Stomach smooth muscle (tissue), 2 donors: ENCODE data around the gene MYL2.

Source experiments
- H3K27ac ChIP-seq: one replicate; pipeline ENCODE4 v1.7.0; 2013; ENCODE audit warnings: mild to moderate bottlenecking, low read length, inconsistent platforms
- H3K27me3 ChIP-seq, 2 donors: one replicate each; pipeline ENCODE4 v1.7.0; 2013; ENCODE audit warnings: low read length in 2 of 2; ENCODE audit not compliant: insufficient read depth in 2 of 2, control insufficient read depth in 1 of 2
- H3K36me3 ChIP-seq, 2 donors: one replicate each; pipeline ENCODE4 v1.7.0; 2013; ENCODE audit warnings: low read length in 2 of 2; ENCODE audit not compliant: control insufficient read depth in 2 of 2, insufficient read depth in 2 of 2
- H3K4me1 ChIP-seq: one replicate; pipeline ENCODE4 v1.7.0; 2013; ENCODE audit warnings: low read length; ENCODE audit not compliant: control insufficient read depth, insufficient read depth
- H3K4me3 ChIP-seq, 2 donors: one replicate each; pipeline ENCODE4 v1.7.0; 2013; ENCODE audit warnings: low read length in 2 of 2
- H3K9ac ChIP-seq, 2 donors: one replicate each; pipeline ENCODE4 v1.7.0; 2013; ENCODE audit warnings: low read length in 2 of 2, mild to moderate bottlenecking in 1 of 2
- H3K9me3 ChIP-seq, 2 donors: one replicate each; pipeline ENCODE4 v1.7.0; 2013; ENCODE audit warnings: low read length in 2 of 2; ENCODE audit not compliant: control insufficient read depth in 2 of 2
- donor health status: healthy.
- donor health status: Pancreatic carcinoma.

The MYL2 gene

DNA sequence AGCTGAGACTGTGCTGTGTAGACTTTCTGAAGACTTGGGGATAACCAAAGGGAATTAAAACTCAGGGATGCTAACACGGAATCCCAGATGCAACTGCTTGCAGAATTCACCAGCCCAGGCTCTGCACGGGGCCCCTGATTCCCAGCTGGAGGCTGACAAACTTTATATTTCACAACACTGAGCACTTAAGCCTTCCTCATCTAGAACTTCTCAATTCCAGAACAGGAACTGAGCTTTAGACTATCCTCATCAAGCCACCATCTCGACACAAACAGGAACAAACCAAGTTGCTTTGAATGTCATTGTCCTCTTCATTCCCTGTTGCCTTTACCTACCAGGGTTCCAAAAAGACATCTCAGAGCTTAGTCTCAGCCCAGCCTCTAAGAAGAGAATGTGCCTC, 51.4 kb downstream of the MYL2 start:
- H3K27me3 ChIP-seq, result no peaks in the 10 kb centered on the region
- peaks cover 0 to 3% of the 10 kb centered on the region in 2 donors for H3K9me3 ChIP-seq
- no peak overlapping the region for H3K27ac ChIP-seq
- no peak overlapping the region for H3K4me3 ChIP-seq
- H3K9ac ChIP-seq, result no peak overlapping the region
- no peaks in the 10 kb centered on the region for H3K36me3 ChIP-seq
- no peaks in the 10 kb centered on the region for H3K4me1 ChIP-seq

DNA sequence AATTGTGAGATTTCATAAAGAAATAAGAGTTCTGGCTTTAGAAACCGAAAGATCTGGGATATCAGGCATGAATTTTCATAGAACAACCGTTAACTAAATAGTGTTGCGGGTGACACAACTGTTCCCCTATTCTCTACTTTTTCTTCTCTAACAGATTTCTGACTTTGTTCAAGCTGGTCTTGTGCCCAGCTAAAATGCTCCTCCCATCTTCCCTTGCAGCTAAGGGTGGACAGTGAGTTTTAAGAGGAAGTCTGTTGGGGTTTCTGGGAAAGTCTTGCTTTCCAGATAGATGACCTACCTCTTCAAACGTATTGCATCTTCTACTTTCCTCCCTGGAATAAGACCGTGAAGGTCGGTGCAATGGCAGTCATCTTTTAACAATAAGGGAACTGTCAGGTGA, 54.9 kb downstream of the MYL2 start:
- Histone ChIP-seq H3K9me3 (no peaks in the 10 kb centered on the region), H3K4me3 (no peak overlapping the region), H3K27me3 (no peaks in the 10 kb centered on the region), H3K9ac (no peak overlapping the region), H3K4me1 (no peaks in the 10 kb centered on the region), H3K36me3 (no peaks in the 10 kb centered on the region), H3K27ac (no peak overlapping the region)

DNA sequence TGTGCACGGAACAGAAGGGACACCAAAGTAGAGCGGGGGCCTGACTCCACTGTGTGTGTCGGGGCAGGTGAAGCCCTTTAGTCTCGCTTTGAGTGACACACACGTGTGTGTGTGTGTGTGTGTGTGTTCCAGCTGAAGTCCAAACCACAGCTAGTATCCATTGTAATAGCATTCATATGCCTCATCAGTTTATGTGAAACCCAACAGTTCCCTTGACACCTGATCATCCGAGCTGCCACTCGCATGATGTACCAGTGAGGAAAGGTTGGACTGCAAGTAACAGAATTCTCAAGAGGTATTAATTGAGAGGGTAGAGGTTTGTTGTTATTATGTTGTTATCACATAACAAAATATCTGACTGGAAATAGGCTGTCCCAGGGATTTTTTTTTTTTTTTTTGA, 57.2 kb downstream of the MYL2 start:
- Histone ChIP-seq H3K9me3 (no peaks in the 10 kb centered on the region), H3K27ac (no peak overlapping the region), H3K27me3 (no peaks in the 10 kb centered on the region), H3K4me1 (no peaks in the 10 kb centered on the region), H3K9ac (no peak overlapping the region), H3K4me3 (no peak overlapping the region), H3K36me3 (no peaks in the 10 kb centered on the region)

DNA sequence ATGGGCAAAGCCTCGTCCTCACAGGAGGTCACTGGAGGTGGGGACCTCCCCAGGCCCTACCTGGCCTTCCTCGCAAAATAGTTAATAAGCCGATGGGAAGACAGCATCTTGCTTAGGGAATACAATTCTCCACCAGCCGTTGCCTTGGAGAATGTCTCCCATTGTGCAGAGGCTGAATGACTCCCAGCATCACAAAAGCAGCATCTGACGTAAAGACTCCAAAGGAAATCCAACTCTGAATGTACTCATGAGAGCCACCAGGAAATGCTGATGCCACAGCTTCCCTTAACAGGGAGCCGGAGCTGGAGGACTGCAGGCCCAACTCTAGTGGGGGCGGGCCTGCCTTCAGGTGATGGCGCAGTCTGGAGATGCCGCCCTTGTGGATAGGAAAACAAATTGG, 58.0 kb downstream of the MYL2 start:
- Histone ChIP-seq H3K27ac (no peak overlapping the region), H3K4me1 (no peaks in the 10 kb centered on the region), H3K9me3 (no peaks in the 10 kb centered on the region), H3K27me3 (no peaks in the 10 kb centered on the region), H3K9ac (no peak overlapping the region), H3K36me3 (no peaks in the 10 kb centered on the region), H3K4me3 (no peak overlapping the region)

DNA sequence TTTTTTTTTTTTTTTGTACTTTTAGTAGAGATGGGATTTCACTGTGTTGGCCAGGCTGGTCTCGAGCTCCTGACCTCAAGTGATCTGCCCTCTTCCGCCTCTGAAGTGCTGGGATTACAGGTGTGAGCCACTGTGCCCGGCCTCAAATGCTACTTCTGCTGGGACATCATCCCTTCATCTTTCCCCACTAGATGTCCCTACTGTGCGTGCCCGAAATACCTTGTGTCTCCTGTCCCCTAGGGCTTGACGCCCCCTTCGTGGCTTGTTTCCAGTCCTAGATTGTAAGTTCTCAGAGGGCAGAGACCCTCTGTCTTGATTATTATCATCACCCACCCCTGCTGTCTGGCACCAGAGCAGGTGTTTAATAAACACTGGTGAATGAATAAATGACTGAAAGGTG, 58.6 kb downstream of the MYL2 start:
- no peaks in the 10 kb centered on the region for H3K9me3 ChIP-seq
- no peak overlapping the region for H3K4me3 ChIP-seq
- no peaks in the 10 kb centered on the region for H3K36me3 ChIP-seq
- H3K4me1 ChIP-seq, result no peaks in the 10 kb centered on the region
- H3K27ac ChIP-seq, result no peak overlapping the region
- H3K27me3 ChIP-seq, result no peaks in the 10 kb centered on the region
- H3K9ac ChIP-seq, result no peak overlapping the region
